Measurements from ENCODE around the gene GRIK3.
"Not testable (repeated sequence)": the region's sequence is repeated elsewhere in the genome, so short reads cannot be mapped to it uniquely, and the experiment has no call there.

Gene GRIK3

DNA sequence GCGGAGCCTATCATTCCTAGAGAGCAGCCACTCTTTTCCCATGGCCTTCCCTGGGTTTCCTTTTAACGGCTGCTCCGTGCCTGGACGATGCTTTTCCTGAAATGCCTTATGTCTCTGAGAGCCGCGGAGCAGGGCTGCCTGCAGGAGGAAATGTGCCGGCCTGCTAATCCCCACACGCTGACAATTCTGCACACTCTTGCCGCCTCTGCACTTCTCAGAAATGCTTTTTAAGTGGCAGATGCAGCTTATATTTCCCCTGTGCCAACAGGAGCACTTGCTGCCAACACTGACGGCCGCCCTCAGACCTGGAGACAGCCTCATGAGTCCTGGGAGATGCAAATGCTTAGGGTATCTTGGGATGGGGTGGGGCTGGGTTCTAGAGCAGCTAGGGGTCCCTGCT is 253.2 kb downstream of the GRIK3 start:
- no peak overlapping the region for H3K4me3 Mint-ChIP-seq
- no peaks in the 10 kb centered on the region for H3K4me1 Mint-ChIP-seq (ENCODE audit: low read depth)
- no peaks in the 10 kb centered on the region for H3K9me3 Mint-ChIP-seq
- no peaks in the 10 kb centered on the region for H3K36me3 Mint-ChIP-seq (ENCODE audit: low read depth)
- no peak overlapping the region for H3K27ac Mint-ChIP-seq
- peaks cover 9% of the 10 kb centered on the region for H3K27me3 Mint-ChIP-seq (ENCODE audit: low read depth)
- no peak for DNase-seq (ENCODE audit: low spot score)

DNA sequence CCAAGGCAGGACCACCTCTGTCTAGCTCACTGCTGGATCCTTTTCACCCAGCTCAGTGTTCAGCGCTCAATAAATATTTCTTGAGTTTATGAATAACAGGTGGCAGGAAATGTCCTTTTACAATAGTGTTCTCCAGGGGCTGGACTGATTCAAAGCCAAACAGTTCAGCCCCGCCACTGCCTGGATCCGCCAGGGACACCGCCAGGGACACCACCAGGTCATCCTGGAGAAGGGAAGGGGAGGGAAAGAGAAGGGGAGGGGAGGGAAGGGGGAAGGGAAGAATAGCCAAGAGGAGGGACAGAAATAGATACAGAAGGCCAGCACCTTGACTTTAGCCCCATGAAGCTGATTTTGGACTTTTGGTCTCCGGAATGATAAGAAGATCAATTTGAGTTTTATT is 255.6 kb downstream of the GRIK3 start:
- H3K36me3 Mint-ChIP-seq (ENCODE audit: low read depth): no peaks in the 10 kb centered on the region
- H3K27me3 Mint-ChIP-seq (ENCODE audit: low read depth): peaks cover 9% of the 10 kb centered on the region

DNA sequence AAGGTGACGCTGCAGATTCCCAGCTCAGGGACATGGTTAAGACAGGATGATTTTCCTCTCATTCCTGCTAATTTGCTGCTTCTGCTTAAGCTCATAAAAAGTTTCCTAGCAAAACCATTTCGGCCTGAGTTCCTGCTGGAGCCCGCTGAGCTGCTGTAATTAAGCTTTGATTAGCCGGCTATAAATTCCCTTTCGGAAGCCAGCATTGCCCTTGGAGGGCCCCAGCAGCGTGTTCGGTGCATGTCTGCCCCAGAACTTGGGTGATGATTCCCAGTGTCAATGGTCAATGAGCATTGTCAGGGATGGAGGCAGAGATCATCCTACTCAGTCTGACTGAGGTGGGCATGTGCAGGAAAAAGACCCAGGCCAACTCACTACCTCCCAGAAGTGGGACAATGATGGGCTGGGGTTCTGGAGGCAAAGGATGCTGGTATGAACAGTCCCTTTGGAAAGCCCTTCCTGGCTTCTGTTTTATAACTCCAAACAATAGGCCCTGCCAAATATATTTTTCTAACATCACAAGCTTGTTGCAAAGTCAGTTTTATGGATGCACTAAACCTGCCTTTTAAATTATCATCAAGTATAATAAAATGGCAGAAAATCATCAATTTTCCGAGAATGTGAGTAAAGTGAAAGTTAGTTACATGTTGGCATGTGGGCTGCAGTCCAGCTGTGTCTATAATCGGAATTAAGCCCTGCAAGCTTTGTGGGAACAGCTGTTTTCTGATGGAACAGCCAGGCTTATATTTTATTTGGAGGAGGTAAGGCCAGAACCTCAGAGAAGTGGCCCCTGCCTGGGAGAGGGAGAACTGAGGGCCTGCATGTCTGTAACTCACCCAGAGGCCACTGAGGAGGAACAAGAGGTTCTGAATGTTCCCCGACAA is 257.1 kb downstream of the GRIK3 start:
- Mint-ChIP-seq H3K9me3 (no peaks in the 10 kb centered on the region), H3K4me1 (ENCODE audit: low read depth) (no peaks in the 10 kb centered on the region), H3K36me3 (ENCODE audit: low read depth) (no peaks in the 10 kb centered on the region), H3K27ac (no peak overlapping the region), H3K4me3 (no peak overlapping the region), H3K27me3 (ENCODE audit: low read depth) (peaks cover 8% of the 10 kb centered on the region)
- DNase-seq (ENCODE audit: low spot score): no peak

More for the DNA sequence above, 255.6 kb downstream of the GRIK3 start:
- DNase-seq (ENCODE audit: low spot score): no peak
- no peak overlapping the region for H3K27ac Mint-ChIP-seq
- H3K4me1 Mint-ChIP-seq (ENCODE audit: low read depth): no peaks in the 10 kb centered on the region
- no peak overlapping the region for H3K4me3 Mint-ChIP-seq
- H3K9me3 Mint-ChIP-seq: no peaks in the 10 kb centered on the region

DNA sequence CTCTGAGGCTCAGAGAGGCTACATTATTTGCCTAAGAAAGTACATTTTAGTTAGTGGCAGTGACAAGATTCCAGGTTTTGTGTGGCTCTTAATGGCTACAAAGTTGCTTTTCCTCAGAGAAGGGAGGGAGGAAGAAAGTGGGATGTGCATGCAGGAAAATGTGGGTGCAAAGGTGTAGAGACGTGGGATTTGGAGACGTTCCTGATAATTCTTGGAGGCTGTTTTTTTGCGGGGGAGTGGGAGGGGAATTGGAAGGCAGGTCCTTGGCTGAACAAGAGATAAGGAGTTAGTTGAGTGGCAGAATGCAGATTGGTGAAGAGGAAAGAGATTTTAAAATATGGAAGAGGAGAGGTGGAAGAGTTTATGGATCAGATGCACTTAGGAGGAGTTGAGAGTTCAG is 258.1 kb downstream of the GRIK3 start:
- no peak for DNase-seq (ENCODE audit: low spot score)
- Mint-ChIP-seq H3K4me3 (no peak overlapping the region), H3K4me1 (ENCODE audit: low read depth) (no peaks in the 10 kb centered on the region), H3K36me3 (ENCODE audit: low read depth) (no peaks in the 10 kb centered on the region), H3K9me3 (no peaks in the 10 kb centered on the region), H3K27ac (no peak overlapping the region), H3K27me3 (ENCODE audit: low read depth) (peaks cover 15% of the 10 kb centered on the region)

DNA sequence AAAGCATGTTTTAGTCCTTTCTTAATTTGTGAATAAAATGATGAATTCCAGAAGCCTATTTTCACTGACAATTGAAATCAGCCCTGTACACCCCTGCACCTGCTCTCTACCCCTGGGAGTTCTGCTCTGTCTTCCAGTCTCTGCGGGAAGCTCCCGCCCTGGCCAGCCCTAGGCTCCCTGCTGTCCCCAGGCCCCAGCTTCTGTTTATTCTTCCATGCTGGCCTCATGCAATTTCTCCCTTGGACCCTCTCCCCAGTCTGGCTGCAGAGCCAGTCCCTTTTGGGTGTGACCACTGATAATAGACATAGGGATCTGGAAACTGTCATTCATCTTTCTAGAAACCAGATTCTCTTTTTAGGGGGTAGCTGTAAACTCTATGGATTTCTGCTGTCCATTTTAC is 258.6 kb downstream of the GRIK3 start:
- no peak for DNase-seq (ENCODE audit: low spot score)
- H3K36me3 Mint-ChIP-seq (ENCODE audit: low read depth): no peaks in the 10 kb centered on the region
- no peak overlapping the region for H3K27ac Mint-ChIP-seq
- no peak overlapping the region for H3K4me3 Mint-ChIP-seq
- no peaks in the 10 kb centered on the region for H3K9me3 Mint-ChIP-seq
- peaks cover 20% of the 10 kb centered on the region for H3K27me3 Mint-ChIP-seq (ENCODE audit: low read depth)
- no peaks in the 10 kb centered on the region for H3K4me1 Mint-ChIP-seq (ENCODE audit: low read depth)

DNA sequence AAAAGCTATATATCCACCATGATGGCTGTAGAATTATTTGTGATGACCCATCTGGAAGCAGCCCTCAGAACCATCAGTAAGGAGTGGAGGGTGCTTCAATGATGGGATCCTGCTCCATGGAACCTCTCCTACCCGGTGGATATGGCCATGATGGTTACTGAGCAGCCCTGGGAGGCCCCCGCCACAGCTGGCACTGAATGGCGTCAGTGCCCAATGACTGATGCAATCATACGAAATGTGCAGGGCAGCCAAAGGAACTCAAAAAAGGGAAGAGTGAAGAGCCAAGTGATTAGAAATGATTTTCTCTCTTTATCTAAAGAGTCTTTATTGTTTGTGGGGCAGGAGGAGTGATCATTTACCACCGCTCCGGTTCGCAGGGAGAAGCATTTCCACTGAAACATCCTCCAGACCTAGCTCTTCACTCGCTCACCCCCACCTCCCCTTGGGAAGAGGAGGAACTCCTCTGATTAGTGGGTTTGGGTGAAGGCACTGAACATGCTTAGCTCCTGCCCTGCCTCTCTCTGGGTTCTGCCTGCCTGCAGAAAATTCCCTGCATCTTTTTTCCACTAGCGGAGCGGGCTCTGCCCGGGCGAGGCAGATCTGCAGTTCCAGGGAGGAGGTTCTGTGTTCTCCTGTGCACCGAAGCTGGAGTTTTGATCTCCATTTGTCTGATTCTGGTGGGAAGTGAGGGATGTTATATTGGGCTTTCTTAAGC is 260.3 kb downstream of the GRIK3 start:
- peaks cover 25% of the 10 kb centered on the region for H3K27me3 Mint-ChIP-seq (ENCODE audit: low read depth)
- no peaks in the 10 kb centered on the region for H3K9me3 Mint-ChIP-seq
- H3K27ac Mint-ChIP-seq: no peak overlapping the region
- no peak for DNase-seq (ENCODE audit: low spot score)
- no peak overlapping the region for H3K4me3 Mint-ChIP-seq
- H3K36me3 Mint-ChIP-seq (ENCODE audit: low read depth): no peaks in the 10 kb centered on the region
- no peaks in the 10 kb centered on the region for H3K4me1 Mint-ChIP-seq (ENCODE audit: low read depth)

DNA sequence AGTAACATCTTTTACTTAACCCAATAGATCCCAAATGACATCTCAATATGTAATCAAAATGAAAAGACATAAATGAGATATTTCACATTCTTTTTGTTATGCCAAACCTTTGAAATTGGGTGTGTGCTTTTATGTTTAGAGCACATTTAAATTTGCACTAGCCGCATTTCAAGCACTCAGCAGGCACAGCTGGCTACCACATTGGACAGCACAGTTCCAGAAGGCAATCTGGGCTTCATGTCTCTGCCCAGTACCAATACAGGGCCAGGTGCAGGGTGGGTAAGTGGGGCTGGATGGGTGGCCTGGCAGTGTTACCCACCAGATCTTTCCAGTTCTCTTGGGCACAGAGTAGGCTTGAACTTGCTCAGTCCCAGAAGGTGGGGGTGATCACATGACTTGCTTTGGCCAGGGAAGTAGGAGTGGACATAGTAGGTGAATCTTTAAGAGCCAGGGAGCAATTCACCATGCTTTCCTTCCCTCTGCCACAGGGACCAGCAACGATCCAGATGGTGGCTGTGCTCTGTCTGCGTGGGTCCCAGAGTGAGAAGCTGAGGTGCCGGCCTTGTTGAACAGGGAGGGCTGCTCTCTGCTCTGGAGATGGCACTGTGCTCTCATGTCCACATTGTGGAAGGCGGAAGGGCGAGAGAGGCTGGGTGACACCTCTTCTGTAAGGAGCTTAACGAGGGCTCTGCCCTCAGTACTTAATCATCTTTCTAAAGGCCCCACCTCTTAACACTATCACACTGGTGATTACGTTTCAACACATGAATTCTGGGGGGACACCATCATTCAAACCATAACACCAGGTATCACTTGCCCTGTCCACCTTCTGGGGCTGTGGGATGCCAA is 261.4 kb downstream of the GRIK3 start:
- no peaks in the 10 kb centered on the region for H3K36me3 Mint-ChIP-seq (ENCODE audit: low read depth)
- H3K9me3 Mint-ChIP-seq: no peaks in the 10 kb centered on the region
- H3K4me1 Mint-ChIP-seq (ENCODE audit: low read depth): no peaks in the 10 kb centered on the region
- no peak for DNase-seq (ENCODE audit: low spot score)
- H3K27me3 Mint-ChIP-seq (ENCODE audit: low read depth): peaks cover 25% of the 10 kb centered on the region
- no peak overlapping the region for H3K4me3 Mint-ChIP-seq
- H3K27ac Mint-ChIP-seq: no peak overlapping the region

DNA sequence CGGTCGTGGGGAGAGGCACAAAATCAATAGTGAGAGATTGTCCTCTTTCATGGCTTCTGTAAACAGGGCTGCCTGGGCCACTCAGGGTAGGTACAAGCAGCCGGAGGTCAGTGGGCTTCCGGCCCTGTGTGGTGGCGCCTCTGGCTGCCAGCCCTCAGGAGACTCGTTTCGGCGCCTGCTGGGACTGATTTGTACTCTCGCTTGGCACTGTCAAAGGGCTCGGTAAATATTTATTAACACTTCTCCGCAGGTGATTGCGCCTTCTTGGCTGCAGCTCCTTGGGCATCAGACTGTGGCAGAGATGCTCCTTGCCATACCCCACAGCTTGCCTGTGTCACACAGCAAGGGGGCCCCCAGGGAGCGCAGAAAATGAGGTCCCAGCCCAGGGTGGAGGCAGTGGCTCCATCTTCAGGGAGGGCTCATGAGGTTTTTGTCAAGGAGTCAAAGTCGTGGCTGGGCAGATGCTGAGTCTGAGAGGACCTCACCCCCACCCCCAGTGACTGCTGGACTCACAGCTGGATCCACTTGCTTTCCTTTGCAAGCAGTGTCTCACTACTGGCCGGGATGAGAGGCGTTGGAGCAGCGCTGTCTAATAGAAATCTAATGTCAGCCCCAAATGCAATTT is 262.5 kb downstream of the GRIK3 start:
- DNase-seq (ENCODE audit: low spot score): no peak
- Mint-ChIP-seq H3K36me3 (ENCODE audit: low read depth) (no peaks in the 10 kb centered on the region), H3K27me3 (ENCODE audit: low read depth) (peaks cover 25% of the 10 kb centered on the region), H3K4me3 (no peak overlapping the region), H3K9me3 (no peaks in the 10 kb centered on the region), H3K27ac (no peak overlapping the region), H3K4me1 (ENCODE audit: low read depth) (no peaks in the 10 kb centered on the region)

DNA sequence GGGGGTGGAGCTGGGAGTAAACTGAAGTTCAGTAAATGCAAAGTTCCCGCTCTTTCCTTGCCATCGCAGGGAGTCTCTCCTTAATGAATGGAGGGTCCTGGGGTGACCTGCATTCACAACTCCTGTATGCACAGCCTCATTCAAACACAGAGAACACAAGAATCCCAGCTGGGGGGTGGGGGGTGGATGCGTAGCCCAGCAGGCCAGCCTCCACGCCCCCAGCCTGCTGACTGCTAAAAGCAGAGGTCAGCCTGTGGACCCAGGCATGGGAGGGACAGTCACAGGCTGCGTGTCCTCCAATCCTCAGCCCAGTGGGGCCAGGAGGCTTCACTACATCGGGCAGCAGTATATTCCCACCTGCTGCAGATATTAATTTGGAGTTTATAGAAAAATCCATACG is 263.1 kb downstream of the GRIK3 start:
- Mint-ChIP-seq H3K36me3 (ENCODE audit: low read depth) (no peaks in the 10 kb centered on the region), H3K27me3 (ENCODE audit: low read depth) (peaks cover 22% of the 10 kb centered on the region), H3K9me3 (no peaks in the 10 kb centered on the region), H3K27ac (no peak overlapping the region), H3K4me1 (ENCODE audit: low read depth) (no peaks in the 10 kb centered on the region), H3K4me3 (no peak overlapping the region)
- DNase-seq (ENCODE audit: low spot score): no peak

DNA sequence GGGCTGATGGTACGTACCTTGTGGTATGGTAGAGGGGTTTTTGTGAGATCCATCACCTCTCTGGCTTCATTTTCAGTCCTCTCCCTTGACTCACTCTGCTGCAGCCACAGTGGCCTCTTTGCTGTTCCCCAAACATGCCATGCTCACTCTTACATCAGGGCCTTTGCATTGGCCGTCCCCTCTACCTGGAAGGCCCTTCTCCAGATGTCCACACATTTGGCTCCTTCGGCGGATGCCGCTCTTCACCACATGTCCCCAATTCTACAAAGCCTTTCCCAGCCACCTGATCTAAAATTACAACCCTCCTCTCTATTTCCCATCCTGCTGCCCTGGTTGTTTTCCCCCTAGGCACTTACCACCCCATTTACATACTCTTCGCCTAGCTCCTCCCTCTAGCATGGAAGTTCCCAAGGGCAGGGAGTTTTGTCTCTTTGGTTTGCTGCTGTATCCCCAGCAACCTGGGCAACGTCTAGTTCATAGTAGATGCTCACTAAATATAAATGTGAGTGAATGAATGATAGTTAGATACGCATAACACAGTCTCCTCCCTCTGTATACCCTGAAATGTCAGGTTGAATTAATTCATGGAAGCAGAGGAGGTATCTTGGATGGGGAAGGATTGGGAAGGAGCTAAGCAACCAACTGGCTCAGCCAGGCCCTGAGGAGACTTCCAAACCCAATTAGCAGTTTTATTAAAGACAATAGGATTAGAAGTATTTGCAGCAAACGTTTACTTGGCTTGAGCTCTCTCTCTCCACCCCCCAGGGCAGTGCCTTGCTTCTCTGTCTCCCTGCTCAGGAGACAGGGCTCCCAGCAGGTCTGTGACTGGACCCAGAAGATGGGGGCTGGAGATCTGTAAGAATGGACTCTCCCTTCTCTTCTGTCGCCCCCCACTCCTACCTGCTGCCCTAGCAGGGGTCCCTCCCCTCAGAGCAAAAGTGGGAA is 264.2 kb downstream of the GRIK3 start:
- Mint-ChIP-seq H3K4me1 (ENCODE audit: low read depth) (no peaks in the 10 kb centered on the region), H3K27ac (no peak overlapping the region), H3K27me3 (ENCODE audit: low read depth) (peaks cover 19% of the 10 kb centered on the region)

DNA sequence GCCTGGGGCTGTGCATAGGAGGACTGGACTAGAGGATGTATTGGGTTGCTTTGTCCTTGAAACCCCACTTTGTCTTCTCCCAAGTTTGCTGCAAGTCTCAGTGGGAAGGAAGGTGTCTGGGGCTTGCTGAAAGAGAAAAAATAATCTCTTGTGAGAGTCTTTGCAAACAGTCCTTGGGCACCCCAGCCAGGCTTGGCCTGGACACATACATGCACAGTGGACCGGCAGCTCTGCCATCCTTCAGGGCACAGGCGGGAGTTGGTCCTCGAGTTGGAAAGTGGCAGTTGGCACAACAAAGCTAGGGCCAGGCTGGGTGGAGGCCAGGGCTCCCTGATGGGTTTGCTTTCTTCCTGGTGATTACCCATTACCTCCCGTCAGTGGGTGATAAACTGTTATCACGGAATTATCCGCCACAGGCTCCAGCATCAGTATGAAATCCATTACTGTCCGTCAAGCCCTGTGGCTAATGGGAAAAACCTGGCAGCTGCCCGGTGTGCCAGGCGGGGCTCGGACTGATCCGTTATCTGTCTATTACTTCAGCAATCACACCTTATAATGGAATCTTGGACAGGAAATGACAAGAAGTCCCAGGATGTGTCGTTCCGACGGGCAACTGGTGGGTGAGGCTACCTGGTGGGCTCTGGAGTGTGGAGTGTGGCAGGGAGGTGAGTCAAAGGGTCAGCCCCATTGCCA is 265.7 kb downstream of the GRIK3 start:
- no peaks in the 10 kb centered on the region for H3K36me3 Mint-ChIP-seq (ENCODE audit: low read depth)
- no peak overlapping the region for H3K27ac Mint-ChIP-seq
- no peaks in the 10 kb centered on the region for H3K9me3 Mint-ChIP-seq
- no peak for DNase-seq (ENCODE audit: low spot score)
- no peak overlapping the region for H3K4me3 Mint-ChIP-seq
- H3K4me1 Mint-ChIP-seq (ENCODE audit: low read depth): no peaks in the 10 kb centered on the region
- peaks cover 19% of the 10 kb centered on the region for H3K27me3 Mint-ChIP-seq (ENCODE audit: low read depth)

More for the DNA sequence above, 264.2 kb downstream of the GRIK3 start:
- no peak overlapping the region for H3K4me3 Mint-ChIP-seq
- DNase-seq (ENCODE audit: low spot score): no peak
- H3K9me3 Mint-ChIP-seq: no peaks in the 10 kb centered on the region
- no peaks in the 10 kb centered on the region for H3K36me3 Mint-ChIP-seq (ENCODE audit: low read depth)

DNA sequence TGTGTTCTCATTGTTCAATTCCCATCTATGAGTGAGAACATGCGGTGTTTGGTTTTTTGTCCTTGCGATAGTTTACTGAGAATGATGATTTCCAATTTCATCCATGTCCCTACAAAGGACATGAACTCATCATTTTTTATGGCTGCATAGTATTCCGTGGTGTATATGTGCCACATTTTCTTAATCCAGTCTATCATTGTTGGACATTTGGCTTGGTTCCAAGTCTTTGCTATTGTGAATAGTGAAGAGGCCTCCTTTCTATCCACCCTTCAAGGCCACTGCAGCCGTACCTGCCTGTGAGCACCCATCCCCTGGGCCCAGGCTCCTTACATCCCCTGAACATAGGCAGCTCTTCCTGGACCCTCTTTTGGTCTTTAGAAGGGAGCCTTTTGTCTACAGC is 266.9 kb downstream of the GRIK3 start:
- H3K27me3 Mint-ChIP-seq (ENCODE audit: low read depth): peaks cover 17% of the 10 kb centered on the region
- not testable (repeated sequence) for H3K4me1 Mint-ChIP-seq (ENCODE audit: low read depth); DNase-seq (ENCODE audit: low spot score); H3K4me3 Mint-ChIP-seq; H3K36me3 Mint-ChIP-seq (ENCODE audit: low read depth); H3K27ac Mint-ChIP-seq; H3K9me3 Mint-ChIP-seq
